ENCODE results near the gene TRRAP. TPM values are rescaled to one million over a fixed set of nuclear protein-coding genes. Genes with fewer than 3 reads are reported as not detected.

Gene TRRAP
- total and polyA plus RNA-seq, 2 of the 8 experiments (the other 6 are each of a cell fraction or from before 2014, with no cell fraction given): 21.7 to 48.6 TPM

- no peak overlapping the region for H3K4ac ChIP-seq (replicated peaks; ENCODE audit: insufficient read length, low read depth, low read length)
- H3K36me3 ChIP-seq (ENCODE audit: control insufficient read depth in 2 of 4, insufficient read depth in 4 of 4, low read length in 3 of 4): no peaks in the 10 kb centered on the region
- H3K18ac ChIP-seq (ENCODE audit: extremely low read depth, low read length): no peak overlapping the region
- H3K79me2 ChIP-seq (ENCODE audit: control insufficient read depth in 1 of 2, insufficient read depth in 2 of 2, low read length in 2 of 2): no peaks in the 10 kb centered on the region
- 0 out of 2 replicates have a peak overlapping the region, but pooled peaks have one; percentile 53 for H2AK5ac ChIP-seq (ENCODE audit: low read depth, low read length)
- H2BK20ac ChIP-seq (ENCODE audit: low read length): no peak overlapping the region
- no peak overlapping the region for H3K23ac ChIP-seq (ENCODE audit: insufficient read length)
- no peak overlapping the region for H3K27ac ChIP-seq (ENCODE audit: low read depth, low read length)
- H4K91ac ChIP-seq (replicated peaks; ENCODE audit: insufficient read length, low read length): no peak overlapping the region
- POLR2A ChIA-PET (ENCODE audit: partially characterized antibody): no interaction called here
- H2BK5ac ChIP-seq (ENCODE audit: low read depth, low read length): no peak overlapping the region
- 89% methylated on average over 14 of the region's 14 CpGs; no CpG with 5 or more reads in 1 of the 2 experiments for WGBS, 2 experiments (ENCODE audit: extremely low coverage in 1 of 2, insufficient coverage in 1 of 2, insufficient read length in 1 of 2, insufficient replicate concordance in 2 of 2, low coverage in 1 of 2, low lambda C conversion rate in 2 of 2, missing lambda C conversion rate in 1 of 2)
- no peak overlapping the region for H3K14ac ChIP-seq (ENCODE audit: insufficient read length)
- H2BK12ac ChIP-seq (ENCODE audit: low read depth, low read length): no peak overlapping the region
- H3K79me1 ChIP-seq (ENCODE audit: low read depth, low read length): no peaks in the 10 kb centered on the region
- H2BK120ac ChIP-seq (replicated peaks; ENCODE audit: low read depth, low read length): no peak overlapping the region
- no peak overlapping the region for H3K4me3 ChIP-seq (ENCODE audit: extremely low read depth in 1 of 4, insufficient read depth in 2 of 4, low read depth in 3 of 4, low read length in 4 of 4)
- no peaks in the 10 kb centered on the region for H3K9me3 ChIP-seq (ENCODE audit: insufficient read depth in 2 of 2, low read depth in 1 of 2, low read length in 1 of 2)
- H3K56ac ChIP-seq (replicated peaks; ENCODE audit: insufficient read length, low read depth, low read length): no peak overlapping the region
- H3K23me2 ChIP-seq (ENCODE audit: low read depth, low read length): peaks cover 9% of the 10 kb centered on the region; the same call in 1 of the 2 replicates
- FAIRE-seq (no peak), DNase-seq (ENCODE audit: low read depth in 1 of 2, low spot score in 2 of 2) (no peak)
- no peak overlapping the region for H4K5ac ChIP-seq (ENCODE audit: insufficient read length, low read depth, low read length)
- peaks cover 0 to 11% (median 3%) of the 10 kb centered on the region in 4 experiments; a peak in 4 of 7 replicates for H3K4me1 ChIP-seq (replicated peaks in 1 of 4; ENCODE audit: control insufficient read depth in 3 of 4, insufficient read depth in 4 of 4, low read length in 3 of 4)
- no peak overlapping the region for H3K4me2 ChIP-seq (ENCODE audit: insufficient read depth in 1 of 2, low read depth in 2 of 2, low read length in 2 of 2)
- peaks cover 8 to 19% (median 16%) of the 10 kb centered on the region in 4 experiments for H3K27me3 ChIP-seq (replicated peaks in 1 of 4; ENCODE audit: control insufficient read depth in 3 of 4, extremely low read depth in 1 of 4, insufficient read depth in 3 of 4, low read length in 3 of 4)
- H4K20me1 ChIP-seq (replicated peaks in 1 of 2; ENCODE audit: control insufficient read depth in 1 of 2, insufficient read depth in 2 of 2, low read length in 2 of 2): no peaks in the 10 kb centered on the region
- no peak overlapping the region; the same call in 1 of the 2 replicates for H2BK15ac ChIP-seq (ENCODE audit: low read length)
- no peak for TF ChIP-seq RAD21 (IDR thresholded peaks at IDR 0.05 in 1 of 2, conservative IDR thresholded peaks at IDR 0.05 in 1 of 2; ENCODE audit: low read depth in 2 of 2, low read length in 2 of 2)
- TF ChIP-seq USF2 (IDR thresholded peaks at IDR 0.05; ENCODE audit: low read length): no peak
- CTCF ChIA-PET (ENCODE audit: partially characterized antibody): interaction anchor here (0.6 to 1.1 kb wide), 3 partner anchors 34 to 447 kb away, joined by 3 to 4 read pairs (median 3); no protein-coding TSS in a partner anchor
- no peak overlapping the region for H2AFZ ChIP-seq (ENCODE audit: low read length)
- no peak overlapping the region for H4K8ac ChIP-seq (ENCODE audit: extremely low read depth, insufficient read depth, low read length)
- no peak overlapping the region for H3K9ac ChIP-seq (replicated peaks in 1 of 4; ENCODE audit: extremely low read depth in 1 of 4, low read depth in 3 of 4, low read length in 3 of 4)
Measured at GRCh38 chr7:98864731-98865453, 13.4 kb upstream of the TRRAP start.

Measured in H1 (cell line).